ENCODE data around the gene ZNHIT1.

DNA sequence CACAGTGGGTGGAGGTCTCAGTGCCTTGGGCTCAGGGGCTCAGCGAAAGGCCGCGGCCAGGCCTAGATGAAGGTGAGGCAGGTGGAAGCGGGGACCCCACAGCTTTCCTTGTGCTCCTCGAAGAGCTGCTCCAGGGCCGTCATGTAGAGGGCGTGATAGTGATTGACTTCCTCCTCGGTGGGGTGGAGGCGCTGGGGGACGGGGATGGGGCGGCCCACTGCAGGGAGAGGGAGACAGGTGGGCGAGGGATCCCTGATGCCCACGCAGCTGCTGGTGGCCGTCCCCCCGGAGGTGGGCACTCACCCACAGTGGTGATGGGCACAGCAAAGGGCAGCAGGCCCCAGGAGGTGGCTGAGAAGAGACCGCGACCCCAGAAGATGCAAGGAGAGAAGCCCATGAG, 22.1 kb upstream of the ZNHIT1 start:
- TF ChIP-seq, protein P1, sequence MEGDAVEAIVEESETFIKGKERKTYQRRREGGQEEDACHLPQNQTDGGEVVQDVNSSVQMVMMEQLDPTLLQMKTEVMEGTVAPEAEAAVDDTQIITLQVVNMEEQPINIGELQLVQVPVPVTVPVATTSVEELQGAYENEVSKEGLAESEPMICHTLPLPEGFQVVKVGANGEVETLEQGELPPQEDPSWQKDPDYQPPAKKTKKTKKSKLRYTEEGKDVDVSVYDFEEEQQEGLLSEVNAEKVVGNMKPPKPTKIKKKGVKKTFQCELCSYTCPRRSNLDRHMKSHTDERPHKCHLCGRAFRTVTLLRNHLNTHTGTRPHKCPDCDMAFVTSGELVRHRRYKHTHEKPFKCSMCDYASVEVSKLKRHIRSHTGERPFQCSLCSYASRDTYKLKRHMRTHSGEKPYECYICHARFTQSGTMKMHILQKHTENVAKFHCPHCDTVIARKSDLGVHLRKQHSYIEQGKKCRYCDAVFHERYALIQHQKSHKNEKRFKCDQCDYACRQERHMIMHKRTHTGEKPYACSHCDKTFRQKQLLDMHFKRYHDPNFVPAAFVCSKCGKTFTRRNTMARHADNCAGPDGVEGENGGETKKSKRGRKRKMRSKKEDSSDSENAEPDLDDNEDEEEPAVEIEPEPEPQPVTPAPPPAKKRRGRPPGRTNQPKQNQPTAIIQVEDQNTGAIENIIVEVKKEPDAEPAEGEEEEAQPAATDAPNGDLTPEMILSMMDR (IDR thresholded peaks at IDR 0.05): no peak
- no peak for TF ChIP-seq POLR2A (IDR thresholded peaks at IDR 0.05)

All from body of pancreas (tissue), 4 donors.